Ishikawa (cell line): ENCODE results near the gene NCKAP5L.

Experiments
- CEBPB ChIP-seq: IDR thresholded peaks from 2 replicates; pipeline ENCODE4 v1.6.1; 2012
- CREB1 ChIP-seq: IDR thresholded peaks from 2 replicates; pipeline ENCODE4 v1.6.1; 2012; ENCODE audit warnings: low read depth
- EGR1 ChIP-seq: IDR thresholded peaks from 2 replicates; pipeline ENCODE4 v1.6.1; 2012
- EP300 ChIP-seq: IDR thresholded peaks from 2 replicates; pipeline ENCODE4 v1.6.1; 2012; ENCODE audit warnings: borderline replicate concordance
- FOXM1 ChIP-seq: IDR thresholded peaks from 2 replicates; pipeline ENCODE4 v1.6.1; 2012; ENCODE audit warnings: low read depth, borderline replicate concordance
- NFIC ChIP-seq: IDR thresholded peaks from 2 replicates; pipeline ENCODE4 v1.6.1; 2012
- RAD21 ChIP-seq: IDR thresholded peaks from 2 replicates; pipeline ENCODE4 v1.6.1; 2012; ENCODE audit warnings: low read depth
- TAF1 ChIP-seq: IDR thresholded peaks from 2 replicates; pipeline ENCODE4 v1.6.1; 2012; ENCODE audit warnings: low read depth, mild to moderate bottlenecking
- TCF12 ChIP-seq: IDR thresholded peaks from 2 replicates; pipeline ENCODE4 v1.6.1; 2012; ENCODE audit warnings: low read depth
- TEAD4 ChIP-seq: IDR thresholded peaks from 2 replicates; pipeline ENCODE4 v1.6.1; 2012
- USF1 ChIP-seq: IDR thresholded peaks from 2 replicates; pipeline ENCODE4 v1.6.1; 2012
- YY1 ChIP-seq: IDR thresholded peaks from 2 replicates; pipeline ENCODE4 v1.6.1; 2012; ENCODE audit warnings: low read depth
- ZBTB7A ChIP-seq: IDR thresholded peaks from 2 replicates; pipeline ENCODE4 v1.6.1; 2012; ENCODE audit warnings: low read depth
- TF ChIP-seq, protein P1 (sequence below): IDR thresholded peaks from 2 replicates; pipeline ENCODE4 v1.6.1; 2012
- TF ChIP-seq, protein P2 (sequence below): IDR thresholded peaks from 2 replicates; pipeline ENCODE4 v1.6.1; 2012; ENCODE audit warnings: low read depth, mild to moderate bottlenecking

Gene NCKAP5L

GRCh38 chr12:49762468-49762847, 65.8 kb downstream of the NCKAP5L start:
- TF ChIP-seq EP300 (no peak), FOXM1 (no peak), YY1 (no peak), TEAD4 (no peak), CREB1 (no peak), TCF12 (no peak), NFIC (no peak), USF1 (no peak), ZBTB7A (no peak), CEBPB (no peak)
- TF ChIP-seq, protein P1, sequence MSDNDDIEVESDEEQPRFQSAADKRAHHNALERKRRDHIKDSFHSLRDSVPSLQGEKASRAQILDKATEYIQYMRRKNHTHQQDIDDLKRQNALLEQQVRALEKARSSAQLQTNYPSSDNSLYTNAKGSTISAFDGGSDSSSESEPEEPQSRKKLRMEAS: no peak
- TF ChIP-seq, protein P2, sequence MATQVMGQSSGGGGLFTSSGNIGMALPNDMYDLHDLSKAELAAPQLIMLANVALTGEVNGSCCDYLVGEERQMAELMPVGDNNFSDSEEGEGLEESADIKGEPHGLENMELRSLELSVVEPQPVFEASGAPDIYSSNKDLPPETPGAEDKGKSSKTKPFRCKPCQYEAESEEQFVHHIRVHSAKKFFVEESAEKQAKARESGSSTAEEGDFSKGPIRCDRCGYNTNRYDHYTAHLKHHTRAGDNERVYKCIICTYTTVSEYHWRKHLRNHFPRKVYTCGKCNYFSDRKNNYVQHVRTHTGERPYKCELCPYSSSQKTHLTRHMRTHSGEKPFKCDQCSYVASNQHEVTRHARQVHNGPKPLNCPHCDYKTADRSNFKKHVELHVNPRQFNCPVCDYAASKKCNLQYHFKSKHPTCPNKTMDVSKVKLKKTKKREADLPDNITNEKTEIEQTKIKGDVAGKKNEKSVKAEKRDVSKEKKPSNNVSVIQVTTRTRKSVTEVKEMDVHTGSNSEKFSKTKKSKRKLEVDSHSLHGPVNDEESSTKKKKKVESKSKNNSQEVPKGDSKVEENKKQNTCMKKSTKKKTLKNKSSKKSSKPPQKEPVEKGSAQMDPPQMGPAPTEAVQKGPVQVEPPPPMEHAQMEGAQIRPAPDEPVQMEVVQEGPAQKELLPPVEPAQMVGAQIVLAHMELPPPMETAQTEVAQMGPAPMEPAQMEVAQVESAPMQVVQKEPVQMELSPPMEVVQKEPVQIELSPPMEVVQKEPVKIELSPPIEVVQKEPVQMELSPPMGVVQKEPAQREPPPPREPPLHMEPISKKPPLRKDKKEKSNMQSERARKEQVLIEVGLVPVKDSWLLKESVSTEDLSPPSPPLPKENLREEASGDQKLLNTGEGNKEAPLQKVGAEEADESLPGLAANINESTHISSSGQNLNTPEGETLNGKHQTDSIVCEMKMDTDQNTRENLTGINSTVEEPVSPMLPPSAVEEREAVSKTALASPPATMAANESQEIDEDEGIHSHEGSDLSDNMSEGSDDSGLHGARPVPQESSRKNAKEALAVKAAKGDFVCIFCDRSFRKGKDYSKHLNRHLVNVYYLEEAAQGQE: no peak

DNA sequence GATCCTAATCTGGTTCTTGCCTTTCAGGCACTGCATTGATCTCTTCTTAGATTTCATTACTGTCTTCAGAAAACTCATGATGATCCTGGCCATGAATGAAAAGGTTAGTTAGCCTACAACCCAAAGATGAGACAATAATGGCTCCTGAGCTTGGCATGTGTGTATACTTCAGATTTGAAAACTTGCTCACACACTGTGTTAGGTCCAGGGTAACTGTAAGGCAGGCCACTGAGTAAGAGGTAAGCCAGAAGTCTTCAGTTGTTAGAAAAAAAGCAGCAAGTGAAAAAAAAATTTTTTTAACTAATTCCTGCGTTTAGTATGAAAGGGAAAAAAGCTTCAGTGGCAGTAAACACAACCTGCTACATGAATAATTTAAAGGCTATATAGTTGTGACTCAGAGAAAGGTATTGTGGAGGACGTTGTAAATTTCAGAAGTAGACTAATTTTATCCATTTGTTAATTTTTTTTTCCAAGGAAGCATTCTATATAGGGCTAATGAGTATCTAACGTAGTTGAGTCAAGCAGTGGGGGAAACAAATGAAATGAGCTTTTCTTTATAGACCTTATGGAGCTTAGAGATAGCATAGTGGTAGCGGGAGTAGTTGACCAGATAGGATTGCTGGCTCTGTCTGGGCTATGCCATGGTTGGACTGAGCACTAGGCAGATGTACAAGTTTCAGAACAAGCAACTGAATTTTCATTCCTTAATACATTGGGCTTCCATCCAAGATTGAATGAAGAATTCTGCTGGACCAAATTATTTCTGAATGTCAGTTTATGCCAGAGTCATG, 66.3 kb downstream of the NCKAP5L start:
- no peak for TF ChIP-seq EGR1
- TF ChIP-seq YY1: no peak
- TF ChIP-seq, protein P2: no peak
- no peak for TF ChIP-seq TCF12
- TF ChIP-seq TEAD4: no peak
- TF ChIP-seq RAD21: no peak
- TF ChIP-seq, protein P1: no peak
- TF ChIP-seq ZBTB7A: no peak
- TF ChIP-seq CREB1: no peak
- no peak for TF ChIP-seq USF1
- no peak for TF ChIP-seq TAF1
- no peak for TF ChIP-seq NFIC
- no peak for TF ChIP-seq CEBPB
- no peak for TF ChIP-seq EP300
- TF ChIP-seq FOXM1: no peak

- TF ChIP-seq FOXM1: no peak
- TF ChIP-seq YY1: no peak
- no peak for TF ChIP-seq RAD21
- no peak for TF ChIP-seq TEAD4
- no peak for TF ChIP-seq CEBPB
- no peak for TF ChIP-seq NFIC
- TF ChIP-seq TAF1: no peak
- TF ChIP-seq, protein P1: no peak
- TF ChIP-seq EP300: no peak
- TF ChIP-seq ZBTB7A: no peak
- TF ChIP-seq, protein P2: no peak
These were observed 77.2 kb downstream of the NCKAP5L start for GRCh38 chr12:49750996-49751393.
